BE2C (cell line): ENCODE results near the gene NCBP1.

Source experiments
- DNase-seq: peaks from one replicate; pipeline ENCODE4 v3.0.0-alpha.2; 2020
- H3K27me3 ChIP-seq: fragments of 250-450 bp; sonication (Bioruptor Pico); 2 replicates; pipeline ENCODE4 v1.5.1; 2020; ENCODE audit warnings: mild to moderate bottlenecking
- H3K36me3 ChIP-seq: fragments of 250-450 bp; sonication (Bioruptor Pico); 2 replicates; pipeline ENCODE4 v1.5.1; 2020; ENCODE audit warnings: mild to moderate bottlenecking
- H3K4me1 ChIP-seq: fragments of 250-450 bp; sonication (Bioruptor Pico); 2 replicates; pipeline ENCODE4 v1.5.1; 2020
- H3K4me3 ChIP-seq: 2 replicates; pipeline ENCODE4 v1.5.1; 2011; ENCODE audit warnings: low read depth, low read length
- H3K9me3 ChIP-seq: fragments of 250-450 bp; sonication (Bioruptor Pico); 2 replicates; pipeline ENCODE4 v1.5.1; 2020
- CTCF ChIP-seq: IDR thresholded peaks from 2 replicates; pipeline ENCODE4 v1.5.1; 2012; ENCODE audit warnings: mild to moderate bottlenecking, low read depth, low read length

NCBP1 gene

DNA sequence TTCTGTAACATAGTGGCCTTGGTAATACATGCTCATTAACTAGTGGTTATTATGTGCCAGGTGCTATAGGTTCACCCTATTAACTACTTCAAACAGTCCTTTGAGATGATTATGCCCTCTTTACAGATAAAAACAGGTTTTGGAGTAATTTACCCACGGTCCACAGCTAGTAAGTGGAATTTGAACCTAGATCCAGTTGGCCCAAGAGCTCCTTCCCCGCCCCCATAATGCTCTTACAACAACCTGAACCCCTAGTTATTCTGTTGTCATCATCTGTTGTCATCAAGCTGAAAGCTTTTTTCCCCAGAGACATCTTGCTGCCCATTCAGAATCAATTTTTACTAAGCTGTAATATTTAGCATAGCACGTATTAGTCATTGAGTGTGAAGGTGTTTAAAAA, 40.3 kb downstream of the NCBP1 start:
- Histone ChIP-seq H3K27me3 (no peaks in the 10 kb centered on the region), H3K9me3 (no peaks in the 10 kb centered on the region), H3K36me3 (peaks cover 81% of the 10 kb centered on the region), H3K4me1 (peaks cover 5% of the 10 kb centered on the region; the same call in 1 of the 2 replicates), H3K4me3 (no peak overlapping the region)
- no peak for TF ChIP-seq CTCF
- no peak for DNase-seq

DNA sequence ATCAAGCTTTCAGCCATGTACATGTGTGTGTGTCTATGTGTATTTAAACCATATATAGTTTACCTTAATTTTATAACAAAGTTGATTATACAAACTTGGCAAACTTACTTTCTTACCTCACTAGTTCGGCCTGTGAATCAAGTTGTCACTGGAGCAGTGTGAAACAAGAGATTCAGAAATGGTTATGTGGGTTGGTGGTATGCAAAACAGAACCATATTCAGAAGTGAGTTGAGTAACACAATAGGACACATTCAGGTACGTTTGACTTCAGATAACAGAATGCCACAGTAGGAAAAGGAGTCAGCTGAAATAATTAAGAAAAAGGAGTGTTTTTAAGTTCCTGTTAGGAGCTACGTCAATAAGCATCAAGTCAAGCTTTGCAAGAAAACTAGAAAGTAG, 42.0 kb downstream of the NCBP1 start:
- DNase-seq, result no peak
- Histone ChIP-seq H3K9me3 (no peaks in the 10 kb centered on the region), H3K36me3 (peaks cover 74% of the 10 kb centered on the region), H3K4me1 (peaks cover 3% of the 10 kb centered on the region; the same call in 1 of the 2 replicates), H3K27me3 (no peaks in the 10 kb centered on the region), H3K4me3 (no peak overlapping the region)
- TF ChIP-seq CTCF, result no peak

DNA sequence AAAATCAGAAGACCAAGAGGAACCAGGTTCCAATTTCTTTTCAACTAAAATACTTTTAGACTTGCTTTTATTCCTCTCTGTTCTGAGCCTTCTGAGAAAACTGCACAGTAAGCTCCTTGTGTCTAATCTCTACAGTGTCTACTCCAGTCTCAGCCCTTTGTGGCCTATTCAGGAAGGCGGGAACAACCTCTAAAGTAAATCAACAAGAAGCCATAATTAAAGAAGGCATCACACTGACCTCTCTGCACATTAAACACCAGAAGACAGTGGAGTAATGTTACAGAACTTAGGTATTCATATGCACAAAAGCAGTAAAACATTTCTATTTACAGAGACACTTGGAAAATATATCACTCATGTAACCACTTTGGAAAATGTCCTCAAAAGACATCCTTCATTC, 48.6 kb downstream of the NCBP1 start:
- Histone ChIP-seq H3K9me3 (no peaks in the 10 kb centered on the region), H3K36me3 (peaks cover 56% of the 10 kb centered on the region), H3K4me3 (no peak overlapping the region), H3K4me1 (peaks cover 3% of the 10 kb centered on the region; the same call in 1 of the 2 replicates), H3K27me3 (no peaks in the 10 kb centered on the region)
- no peak for TF ChIP-seq CTCF
- DNase-seq, result no peak

GRCh38 chr9:97688654-97689053, 55.0 kb downstream of the NCBP1 start:
- no peaks in the 10 kb centered on the region for H3K9me3 ChIP-seq
- H3K4me3 ChIP-seq, result no peak overlapping the region
- DNase-seq, result no peak
- peaks cover 53% of the 10 kb centered on the region for H3K36me3 ChIP-seq
- TF ChIP-seq CTCF, result no peak
- H3K27me3 ChIP-seq, result no peaks in the 10 kb centered on the region
- H3K4me1 ChIP-seq, result peaks cover 3% of the 10 kb centered on the region; the same call in 1 of the 2 replicates

DNA sequence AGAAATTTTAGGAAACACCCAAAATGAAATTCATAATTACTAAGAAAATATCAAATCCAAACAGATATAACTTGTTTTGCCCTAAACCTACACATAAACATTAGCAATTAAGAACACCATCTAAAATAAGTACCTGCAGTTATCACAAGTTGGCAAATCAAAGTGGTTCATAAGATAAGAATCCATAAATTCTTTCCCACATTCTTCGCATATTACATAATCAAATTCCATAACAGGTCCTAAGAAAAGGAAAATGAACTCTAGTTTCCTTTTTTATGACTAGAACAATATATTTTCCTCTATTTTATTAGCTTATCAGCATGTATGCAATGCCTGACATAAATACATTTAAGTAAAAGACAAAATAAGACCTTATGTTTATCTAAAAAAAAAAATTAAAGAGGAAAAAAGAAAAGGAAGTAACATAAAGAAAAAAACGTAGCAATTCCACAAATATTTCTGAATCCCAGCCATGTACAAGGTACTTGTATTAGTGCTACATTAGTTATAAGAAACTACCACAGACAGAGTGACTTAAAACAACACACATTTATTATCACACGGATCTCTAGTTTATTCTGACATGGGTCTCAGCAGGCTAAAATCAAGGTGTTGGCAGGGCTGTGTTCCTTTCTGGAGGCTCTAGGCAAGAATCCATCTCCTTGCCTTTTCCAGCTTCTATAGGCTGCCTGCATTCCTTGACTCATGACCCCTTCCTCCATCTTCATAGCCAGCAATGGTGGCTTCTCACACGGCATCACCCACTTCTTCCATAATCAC, 56.0 kb downstream of the NCBP1 start:
- no peaks in the 10 kb centered on the region for H3K27me3 ChIP-seq
- peaks cover 3% of the 10 kb centered on the region; the same call in 1 of the 2 replicates for H3K4me1 ChIP-seq
- H3K36me3 ChIP-seq, result peaks cover 43% of the 10 kb centered on the region
- H3K4me3 ChIP-seq, result no peak overlapping the region
- no peaks in the 10 kb centered on the region for H3K9me3 ChIP-seq
- no peak for DNase-seq
- TF ChIP-seq CTCF, result no peak

GRCh38 chr9:97694769-97695168, 61.1 kb downstream of the NCBP1 start:
- H3K9me3 ChIP-seq, result no peaks in the 10 kb centered on the region
- peaks cover 6% of the 10 kb centered on the region for H3K4me1 ChIP-seq
- DNase-seq, result no peak
- peaks cover 22% of the 10 kb centered on the region for H3K36me3 ChIP-seq
- H3K4me3 ChIP-seq, result no peak overlapping the region
- no peaks in the 10 kb centered on the region for H3K27me3 ChIP-seq
- no peak for TF ChIP-seq CTCF
